GM19025 (cell line): ENCODE results near the gene MST1R.

Experiments used
- ATAC-seq: cut with Tn5 transposase; IDR thresholded peaks from one replicate; pipeline ENCODE4 v1.9.1; 2021; ENCODE audit warnings: mild to moderate bottlenecking, low read depth, moderate library complexity; ENCODE audit not compliant: unreplicated experiment

The MST1R gene

GRCh38 chr3:49844464-49845183 is 59.0 kb downstream of the MST1R start:
- no peak for ATAC-seq

GRCh38 chr3:49842843-49843517 is 60.7 kb downstream of the MST1R start:
- no peak for ATAC-seq

- ATAC-seq, result no peak
Measured at GRCh38 chr3:49841806-49842205, 61.9 kb downstream of the MST1R start.

GRCh38 chr3:49841126-49841696 is 62.5 kb downstream of the MST1R start:
- no peak for ATAC-seq

- ATAC-seq, result no peak
Measured at GRCh38 chr3:49840388-49840787, 63.3 kb downstream of the MST1R start.

- ATAC-seq, result no peak
Measured at GRCh38 chr3:49839193-49839809, 64.4 kb downstream of the MST1R start.
